Right lung (tissue), 10 donors: ENCODE results near the gene TMPRSS15. TPM values are rescaled to one million over a fixed set of nuclear protein-coding genes. Genes with fewer than 3 reads are reported as not detected.
"Not testable (repeated sequence)": the region's sequence is repeated elsewhere in the genome, so short reads cannot be mapped to it uniquely, and the experiment has no call there.

Source experiments
- DNase-seq, 2 donors: peaks; one replicate each; pipeline ENCODE4 v3.0.0-alpha.2; 2013
- long read RNA-seq, 8 donors: transcript quantifications; one replicate each; lab custom pipeline, GENCODE V29; 2026
- polyA plus RNA-seq, 5 donors: library from polyadenylated mRNA; unstranded; fragments of 120-200 nt; gene quantifications; one replicate each; pipeline versions ENCODE4 v1.2.1 to v1.2.3, GENCODE V29; 2013; ENCODE audit warnings: inconsistent platforms in 1 of 5, low replicate concordance in 1 of 5; ENCODE audit not compliant: insufficient read length in 5 of 5, insufficient read depth in 1 of 5

TMPRSS15 gene
- polyA plus RNA-seq: under 1 TPM in 2 of 5 donors, not detected in 3; 0.04 to 0.08 TPM
- long read RNA-seq, donor 1: 0 reads
- long read RNA-seq, donor 2: 0 reads
- long read RNA-seq, donor 3: 0 reads
- long read RNA-seq, donor 4: 0 reads
- long read RNA-seq, donor 5: 0 reads
- long read RNA-seq, donor 6: 0 reads
- long read RNA-seq, donor 7: 0 reads
- long read RNA-seq, donor 8: 0 reads

DNA sequence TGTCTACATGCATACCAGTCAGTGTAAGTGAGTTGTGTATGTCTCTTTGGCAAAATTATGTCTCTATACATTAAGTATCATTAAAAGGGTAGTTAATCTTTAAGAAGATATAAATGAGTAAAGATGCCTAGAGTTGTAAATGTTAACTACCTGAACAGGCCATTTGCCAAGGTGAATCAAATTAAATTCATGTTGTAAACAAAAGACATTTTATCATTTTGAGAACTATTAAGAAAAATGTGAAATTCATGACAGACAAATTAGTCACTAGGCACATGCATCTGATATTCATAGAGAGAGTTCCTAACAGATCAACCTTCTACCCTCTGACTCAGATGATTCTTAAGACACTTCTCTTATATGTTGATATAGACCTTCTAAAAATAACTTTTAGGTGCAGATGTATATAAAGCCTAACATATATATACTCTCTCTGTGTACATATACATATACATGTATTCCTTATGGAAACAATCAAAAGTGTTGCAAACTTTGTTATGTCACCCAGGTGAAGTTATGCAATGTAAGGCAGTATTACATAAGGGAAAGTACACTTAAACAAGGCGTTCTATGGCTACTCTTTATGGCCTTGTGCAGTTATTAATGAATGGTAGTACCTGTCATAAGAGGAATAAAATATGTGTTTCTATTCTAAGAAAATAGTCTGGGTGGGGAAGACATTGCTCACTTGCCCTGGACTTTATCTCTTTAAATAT lies at the start of gene TMPRSS15:
TMPRSS15 (minus strand) TSS at position 51 of the 716 bp plus-strand sequence. CDS start 163 bp downstream, outside the sequence.
- DNase-seq: no peak

DNA sequence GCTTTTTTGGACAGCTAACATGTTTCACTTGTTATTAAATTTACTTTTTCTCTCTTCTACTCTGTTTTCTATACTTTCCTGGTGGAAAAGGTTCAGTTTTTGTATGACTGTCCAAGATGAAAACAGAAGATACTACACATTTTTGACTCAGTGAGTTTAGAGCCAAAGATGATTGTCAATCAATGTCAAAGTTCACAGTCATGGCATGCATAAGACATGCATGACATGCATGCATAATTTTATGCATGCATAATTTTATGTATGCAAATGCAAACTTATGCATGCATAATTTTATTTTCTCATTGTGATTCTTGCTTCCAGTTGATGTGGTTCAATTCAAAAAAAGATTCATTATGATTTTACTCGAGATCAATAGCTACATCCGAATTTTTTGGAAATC lies 48.1 kb upstream of the TMPRSS15 start:
- DNase-seq: no peak

DNA sequence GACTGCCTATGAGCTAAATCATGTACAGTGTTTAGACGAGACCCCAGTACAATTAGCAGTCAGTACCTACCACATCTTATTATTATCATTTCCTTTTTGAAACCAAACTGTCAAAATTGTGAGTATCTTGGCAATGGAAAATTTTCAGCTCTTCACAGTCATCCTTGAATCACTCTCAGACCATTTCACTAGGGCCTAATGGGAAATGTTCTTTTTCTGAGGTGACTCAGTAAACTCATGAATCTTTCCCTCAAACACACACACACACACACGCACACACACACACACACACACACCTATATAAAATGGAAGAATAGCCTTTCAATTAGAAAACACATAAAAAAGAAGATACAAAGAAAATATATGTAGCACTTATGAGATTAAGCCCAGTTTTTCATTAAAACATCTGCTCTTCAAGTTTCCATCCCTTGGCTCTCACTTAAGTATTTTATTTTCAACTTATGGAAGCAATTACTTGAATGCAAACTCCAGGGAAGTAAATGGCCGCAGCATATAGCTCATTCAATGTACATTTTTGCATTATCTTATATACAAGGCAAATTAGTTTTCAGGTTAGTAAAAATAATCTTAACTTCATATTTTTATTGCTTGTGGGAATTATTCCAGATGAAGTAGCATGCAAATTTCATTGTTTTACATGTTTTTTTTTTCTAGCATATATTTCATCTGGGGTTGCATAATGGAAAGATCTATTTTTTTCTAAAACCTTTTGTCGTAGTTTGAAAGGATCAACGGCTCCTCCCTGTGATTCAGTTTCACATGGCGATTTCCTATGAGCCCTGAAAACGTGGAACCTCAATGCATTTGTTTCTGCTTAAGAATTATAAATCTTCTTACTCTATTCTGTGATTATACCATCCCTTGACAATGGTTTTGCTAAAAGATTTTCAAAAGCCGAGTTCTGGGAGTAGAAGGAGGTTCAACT lies 46.3 kb upstream of the TMPRSS15 start:
- DNase-seq: no peak

DNA sequence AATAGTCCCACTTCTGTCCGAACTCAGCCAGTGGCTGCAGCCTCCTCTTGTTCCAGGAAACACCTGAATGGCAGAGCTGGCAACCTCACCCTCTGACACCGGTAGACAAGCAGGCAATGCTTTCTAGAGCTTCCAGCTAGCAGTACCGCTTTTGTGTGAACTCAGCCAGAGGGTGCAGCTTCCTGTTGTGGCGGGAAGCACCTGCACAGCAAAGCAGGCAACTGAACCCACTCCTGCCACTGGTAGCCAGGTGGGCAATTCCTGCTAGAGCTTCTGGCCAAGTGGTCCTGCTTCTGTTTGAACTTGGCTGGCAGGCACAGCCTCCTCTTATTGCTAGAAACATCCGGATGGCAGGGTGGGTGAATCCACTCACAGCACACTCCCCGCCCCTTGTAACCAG lies 40.1 kb upstream of the TMPRSS15 start:
- no peak for DNase-seq

DNA sequence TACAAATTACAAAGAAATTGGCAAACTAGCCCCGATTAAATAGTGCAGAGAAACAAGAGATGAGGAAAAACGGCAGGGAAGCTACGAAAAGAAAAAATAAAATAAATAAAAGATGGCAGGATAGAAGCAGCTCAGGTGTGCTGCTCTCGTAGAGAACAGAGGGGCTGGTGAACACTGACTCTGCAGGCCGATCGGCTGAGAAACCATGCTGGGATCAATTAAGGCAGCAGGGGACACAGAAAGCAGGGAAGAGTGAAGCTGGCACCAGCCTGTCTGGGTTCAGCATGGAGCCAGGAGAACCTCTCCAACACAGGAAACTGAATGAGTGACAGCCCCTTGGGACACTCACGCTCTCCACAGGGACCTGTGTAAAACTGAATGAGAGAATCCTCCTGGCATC lies 39.5 kb upstream of the TMPRSS15 start:
- no peak for DNase-seq

DNA sequence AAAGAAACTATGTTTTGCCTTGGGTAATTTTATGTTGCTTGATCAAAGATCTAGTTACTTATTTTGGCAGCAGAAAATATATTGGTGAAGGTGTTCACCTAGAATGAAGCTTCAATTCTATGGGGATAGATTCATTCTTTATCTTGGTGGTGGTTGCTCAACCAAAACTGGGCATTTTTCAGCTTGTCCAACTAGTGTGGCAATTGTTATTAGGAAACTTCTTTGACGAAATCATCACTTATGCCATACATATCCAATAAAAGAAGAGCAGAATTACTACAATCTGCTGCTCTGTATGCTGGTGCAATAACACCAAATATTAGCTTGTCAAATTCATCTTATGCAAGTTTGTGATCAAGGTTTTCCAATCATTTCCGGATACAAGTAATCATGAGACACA lies 26.8 kb upstream of the TMPRSS15 start:
- no peak for DNase-seq

DNA sequence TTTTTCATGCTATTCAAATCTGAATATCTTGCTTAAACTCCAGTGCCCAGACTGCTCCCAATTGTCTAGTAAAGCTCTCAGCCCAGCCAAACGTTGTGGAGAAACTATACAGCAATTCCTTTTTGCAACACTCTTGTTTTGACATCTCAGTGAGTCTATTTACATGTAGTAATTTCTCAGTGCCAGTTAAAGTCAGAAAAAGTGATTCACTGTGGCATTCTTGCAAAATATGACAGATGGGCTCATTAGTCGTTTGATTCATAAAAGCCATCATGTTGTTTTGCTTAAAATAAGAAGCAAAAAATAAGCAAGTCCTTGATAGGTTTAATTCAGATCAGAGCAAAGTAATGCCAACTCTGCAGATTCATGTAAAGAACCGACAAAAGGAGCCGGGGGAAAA lies 20.7 kb upstream of the TMPRSS15 start:
- no peak for DNase-seq

DNA sequence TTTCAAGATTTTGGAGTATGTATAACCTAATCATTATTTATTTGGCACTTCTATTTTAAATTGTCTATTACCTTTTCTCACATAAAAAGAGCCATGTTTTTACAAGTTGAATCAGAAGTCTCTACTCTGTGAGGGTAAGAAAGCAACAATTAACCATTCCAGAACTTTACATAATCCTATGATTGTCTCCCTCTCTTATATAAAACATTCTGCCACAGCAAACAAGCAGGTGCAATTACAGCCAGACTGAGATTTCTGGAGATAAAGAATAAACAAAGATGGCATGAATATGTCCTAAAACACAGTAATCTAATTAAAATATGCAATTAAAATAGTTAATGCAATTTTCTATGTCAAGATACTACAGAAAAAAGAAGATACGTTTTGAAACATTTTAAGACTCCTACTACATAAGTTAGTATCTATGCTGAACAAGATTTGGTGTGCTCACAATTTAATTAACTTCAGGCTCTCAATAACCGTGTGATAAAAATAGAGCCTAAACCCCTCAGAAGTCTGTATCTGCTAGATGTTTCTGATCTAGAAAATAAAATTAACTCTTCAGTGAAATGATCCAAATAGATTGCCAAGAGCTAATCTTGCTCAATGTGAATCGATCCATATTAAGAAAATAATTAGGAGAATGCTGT lies 13.7 kb upstream of the TMPRSS15 start:
- no peak for DNase-seq

DNA sequence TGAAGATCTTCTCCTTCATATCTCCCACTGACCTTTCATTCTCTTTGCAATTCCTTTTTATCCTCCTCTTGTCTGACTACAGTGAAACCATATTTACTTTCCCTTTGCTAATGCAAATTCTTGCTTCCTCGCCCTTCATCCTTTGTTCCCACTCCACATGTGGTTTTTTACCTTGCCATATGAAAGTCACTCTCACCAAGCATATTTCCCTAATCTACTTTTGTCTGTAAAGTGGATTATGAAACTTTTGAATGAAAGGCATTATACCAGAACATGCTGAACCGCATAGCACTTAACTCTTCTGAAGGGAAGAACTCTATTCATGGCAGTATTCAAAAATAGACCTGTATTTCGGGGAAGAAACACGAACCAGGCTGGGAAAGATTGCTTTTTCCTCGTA lies 8.0 kb upstream of the TMPRSS15 start:
- DNase-seq: peak in 1 of 2 donors; percentile 3

DNA sequence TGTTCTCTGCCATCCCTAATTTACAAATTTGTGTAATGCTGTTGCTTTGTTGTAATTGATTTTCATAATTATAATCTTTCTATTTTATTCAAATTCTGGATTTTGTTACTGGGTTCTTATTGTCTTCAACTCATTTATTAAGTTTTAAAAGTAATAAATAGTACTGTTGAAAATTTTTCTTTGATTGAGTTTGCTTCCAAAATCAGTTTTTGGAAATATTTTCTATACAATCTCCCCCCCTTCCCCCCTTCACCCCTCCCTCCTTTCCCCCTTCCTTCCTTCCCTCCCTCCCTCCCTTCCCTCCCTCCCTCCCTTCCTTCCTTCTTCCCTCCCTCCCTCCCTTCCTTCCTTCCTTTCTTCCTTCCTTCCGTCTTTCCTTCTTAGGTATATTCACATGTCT lies 6.0 kb upstream of the TMPRSS15 start:
- DNase-seq: no peak

DNA sequence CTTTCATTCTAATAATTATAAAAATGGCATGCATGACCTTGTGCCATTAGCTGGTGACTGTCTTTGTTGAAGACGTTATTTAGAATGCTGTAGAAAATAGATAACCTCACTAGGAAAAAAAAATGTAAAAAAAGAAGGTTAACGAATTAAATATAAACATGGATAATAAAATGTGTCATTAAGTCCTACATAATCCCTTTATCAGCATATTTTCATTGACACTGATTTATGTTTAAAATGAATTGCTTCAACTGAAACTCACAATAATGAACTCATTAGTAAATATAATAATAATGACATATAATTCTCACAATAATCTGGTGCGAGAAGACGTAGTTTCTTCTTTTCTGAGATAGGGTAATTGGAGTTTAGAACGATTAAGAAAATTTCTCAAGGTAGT lies 4.7 kb downstream of the TMPRSS15 start:
- no peak for DNase-seq

DNA sequence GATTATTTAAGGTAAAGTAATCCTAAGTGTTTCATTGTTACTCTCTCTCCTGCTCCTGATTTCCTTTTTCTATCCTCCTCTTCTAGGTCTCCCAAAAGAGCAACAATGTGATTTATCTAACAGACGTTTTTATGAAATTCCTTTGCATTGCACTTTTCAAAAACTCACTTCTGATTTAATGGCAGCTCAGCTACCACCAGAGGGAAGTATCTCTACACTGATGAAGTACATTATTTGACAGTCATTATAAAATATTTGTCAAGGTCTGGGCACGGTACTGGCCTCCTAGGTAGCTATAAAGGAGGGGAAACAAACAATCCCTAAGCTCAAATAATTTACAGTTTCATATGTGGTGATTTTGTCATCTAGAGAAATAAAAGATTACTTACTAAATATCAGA lies 15.6 kb downstream of the TMPRSS15 start:
- DNase-seq: no peak

DNA sequence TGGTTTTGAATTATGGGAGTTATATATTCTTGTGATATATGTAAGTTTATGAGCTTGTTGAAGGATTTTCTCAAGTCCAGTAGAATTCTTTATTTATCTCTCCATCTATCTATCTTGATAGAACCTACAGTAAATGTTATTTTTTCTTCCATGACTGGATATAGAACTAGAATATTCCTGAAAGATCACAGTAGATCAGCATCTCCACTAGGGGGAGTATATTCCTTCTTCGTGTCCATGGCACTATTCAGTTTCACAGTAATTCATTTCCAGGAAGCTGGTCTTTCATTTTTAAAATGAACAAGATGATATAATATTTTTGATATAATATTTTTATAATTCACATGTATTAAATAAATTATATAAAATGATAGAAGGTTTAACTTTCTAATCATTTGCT lies 18.8 kb downstream of the TMPRSS15 start:
- no peak for DNase-seq

DNA sequence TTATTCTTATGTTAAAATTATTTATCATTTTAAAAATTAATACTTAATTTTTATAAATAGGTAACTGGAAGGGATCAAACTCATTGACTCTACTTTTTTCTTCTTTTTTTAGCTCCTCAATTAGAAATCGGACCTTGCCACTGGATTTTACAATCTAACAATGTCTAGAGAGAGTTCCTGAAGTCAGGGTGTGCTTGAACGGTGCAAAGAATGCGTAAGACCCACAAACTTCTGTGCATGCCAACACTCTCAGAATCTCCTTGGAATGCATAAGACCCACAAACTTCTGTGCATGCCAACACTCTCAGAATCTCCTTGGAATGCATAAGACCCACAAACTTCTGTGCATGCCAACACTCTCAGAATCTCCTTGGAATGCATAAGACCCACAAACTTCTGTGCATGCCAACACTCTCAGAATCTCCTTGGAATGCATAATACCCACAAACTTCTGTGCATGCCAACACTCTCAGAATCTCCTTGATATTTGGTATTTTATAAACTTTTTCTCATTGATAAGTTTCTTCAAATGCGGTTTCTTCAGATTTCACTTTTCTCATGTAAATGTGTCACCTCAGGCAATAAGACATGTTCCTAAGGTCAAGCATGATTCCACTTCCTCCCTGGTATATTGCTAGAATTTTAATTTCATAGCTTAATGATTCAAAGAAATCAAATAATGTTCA lies 20.5 kb downstream of the TMPRSS15 start:
- not testable (repeated sequence) for DNase-seq

DNA sequence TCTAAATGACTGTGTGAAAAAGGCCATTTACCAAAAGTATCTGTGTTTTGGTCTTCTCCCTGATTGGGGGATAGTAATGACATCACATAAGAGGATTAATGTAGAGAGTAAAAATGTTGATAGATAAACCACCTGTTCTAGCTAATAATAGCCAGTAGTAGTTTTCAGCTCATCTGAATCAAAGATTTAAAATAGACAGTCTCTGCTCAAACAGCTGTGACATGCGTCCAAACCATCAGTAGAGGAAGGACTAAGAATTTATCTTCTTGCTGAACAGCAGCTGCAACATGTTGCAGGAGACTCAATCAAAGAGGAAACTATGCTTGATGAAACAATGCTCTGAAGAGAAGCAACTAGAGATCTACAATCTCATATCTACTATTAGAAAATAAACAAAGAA lies 21.4 kb downstream of the TMPRSS15 start:
- DNase-seq: no peak

DNA sequence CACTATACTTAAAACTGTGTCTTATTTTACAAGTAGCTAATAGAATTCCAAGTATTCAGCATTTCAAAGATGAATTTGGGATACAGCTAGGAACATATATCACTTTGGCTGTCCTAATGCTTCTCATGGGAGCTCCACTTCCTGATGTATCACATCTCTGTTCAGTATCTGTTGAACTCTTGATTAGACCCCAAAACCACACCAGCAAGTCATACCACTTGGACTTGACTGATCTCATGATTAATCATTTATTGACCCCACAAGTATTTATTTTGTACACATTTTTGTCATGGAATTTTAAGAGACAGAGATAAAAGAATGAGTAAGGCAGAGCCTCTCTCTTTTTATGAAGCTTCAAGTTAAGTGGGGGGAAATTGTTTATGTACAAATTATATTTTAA lies 30.0 kb downstream of the TMPRSS15 start:
- no peak for DNase-seq

DNA sequence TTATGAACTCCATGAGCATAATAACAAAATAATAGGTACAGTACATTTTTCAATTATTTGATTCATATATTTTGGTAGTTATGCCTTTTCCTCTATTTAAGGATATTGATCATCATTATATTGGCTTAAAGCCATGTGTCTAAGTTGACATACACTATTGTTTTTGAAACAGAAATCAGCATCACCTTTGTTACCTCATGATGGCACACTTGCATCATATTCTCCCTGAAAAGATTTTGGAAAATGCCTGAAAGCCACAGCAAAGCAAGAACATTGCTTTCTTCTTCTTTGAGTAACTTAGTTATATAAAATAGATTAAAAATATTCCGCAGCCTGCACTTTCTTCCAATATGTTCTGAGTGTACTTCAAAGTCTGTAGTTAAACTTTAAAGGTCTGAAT lies 33.3 kb downstream of the TMPRSS15 start:
- no peak for DNase-seq

DNA sequence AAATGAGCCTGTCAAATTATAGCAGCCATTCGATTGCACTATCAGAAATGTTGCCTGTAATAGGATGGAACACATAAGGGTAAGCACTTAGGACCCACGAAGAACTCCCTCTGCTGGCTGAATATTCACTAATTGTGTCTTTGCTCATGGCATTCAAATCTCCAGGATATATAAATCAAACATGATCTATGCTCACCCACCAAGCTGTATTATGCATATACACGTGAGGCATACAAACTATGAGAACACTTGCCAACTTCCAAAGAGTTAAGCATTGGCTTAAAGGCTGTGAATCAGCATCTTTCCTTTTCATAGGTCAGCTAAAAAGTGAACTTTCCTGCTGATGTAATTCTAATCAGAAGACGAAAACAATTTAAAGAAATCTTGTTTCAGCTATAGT lies 34.5 kb downstream of the TMPRSS15 start:
- no peak for DNase-seq

DNA sequence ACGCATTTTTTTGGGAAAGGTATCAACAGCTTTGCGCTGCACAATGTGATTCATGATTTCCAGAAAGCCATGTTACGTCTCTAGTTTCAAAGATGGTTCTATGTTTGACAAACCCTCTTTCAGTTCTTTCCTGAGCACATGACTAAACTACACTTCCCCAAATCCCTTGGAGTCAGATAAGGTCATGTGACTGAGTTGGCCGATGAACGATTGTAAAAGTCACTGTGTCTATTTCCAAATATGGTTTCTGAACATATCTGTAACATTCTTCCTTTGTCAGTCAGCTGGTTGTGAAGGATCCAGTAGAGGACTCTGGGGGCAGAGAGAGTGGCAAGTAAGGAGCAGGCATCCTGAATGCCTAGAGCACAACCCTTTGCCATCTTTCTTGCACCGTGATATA lies 35.4 kb downstream of the TMPRSS15 start:
- DNase-seq: no peak

DNA sequence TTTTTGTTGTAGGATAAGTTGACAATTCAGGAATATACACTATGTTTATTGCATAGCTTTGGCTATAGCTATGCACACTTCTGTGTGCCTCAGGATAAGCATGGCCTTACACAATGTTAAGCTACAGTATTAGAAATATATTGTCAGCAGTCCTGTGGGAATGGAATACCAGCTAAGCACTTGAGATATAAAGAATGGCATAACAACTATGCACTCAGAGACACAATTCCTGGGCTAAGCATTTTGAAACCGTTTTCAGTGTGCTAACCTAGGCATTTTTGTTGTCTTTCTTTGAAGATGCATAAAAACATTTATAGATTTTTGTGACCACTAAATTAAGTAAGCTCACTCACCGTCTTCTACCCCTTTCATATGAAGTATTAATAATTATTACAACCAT lies 46.8 kb downstream of the TMPRSS15 start:
- no peak for DNase-seq

DNA sequence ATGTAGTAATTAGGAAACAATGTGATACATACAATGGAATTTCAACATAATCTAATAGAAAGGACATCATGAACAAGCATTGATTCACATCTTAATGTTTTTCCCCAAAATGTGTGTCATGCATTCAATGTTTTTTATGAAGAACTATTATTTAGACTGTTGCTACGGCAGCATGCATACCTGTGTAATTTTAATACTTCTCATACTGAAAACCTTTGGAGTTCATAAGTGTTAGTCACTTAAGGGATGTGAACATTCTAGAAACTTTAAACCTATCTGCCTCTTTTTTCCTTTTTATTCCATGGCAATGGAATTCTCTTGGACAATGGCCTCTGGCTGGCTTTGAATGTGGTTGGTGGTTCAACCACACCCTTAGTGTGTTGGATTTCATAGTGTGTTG lies 48.6 kb downstream of the TMPRSS15 start:
- DNase-seq: no peak
